ENCODE measurements around the gene KLF16.
"Not testable (repeated sequence)": the region's sequence is repeated elsewhere in the genome, so short reads cannot be mapped to it uniquely, and the experiment has no call there.

DNA sequence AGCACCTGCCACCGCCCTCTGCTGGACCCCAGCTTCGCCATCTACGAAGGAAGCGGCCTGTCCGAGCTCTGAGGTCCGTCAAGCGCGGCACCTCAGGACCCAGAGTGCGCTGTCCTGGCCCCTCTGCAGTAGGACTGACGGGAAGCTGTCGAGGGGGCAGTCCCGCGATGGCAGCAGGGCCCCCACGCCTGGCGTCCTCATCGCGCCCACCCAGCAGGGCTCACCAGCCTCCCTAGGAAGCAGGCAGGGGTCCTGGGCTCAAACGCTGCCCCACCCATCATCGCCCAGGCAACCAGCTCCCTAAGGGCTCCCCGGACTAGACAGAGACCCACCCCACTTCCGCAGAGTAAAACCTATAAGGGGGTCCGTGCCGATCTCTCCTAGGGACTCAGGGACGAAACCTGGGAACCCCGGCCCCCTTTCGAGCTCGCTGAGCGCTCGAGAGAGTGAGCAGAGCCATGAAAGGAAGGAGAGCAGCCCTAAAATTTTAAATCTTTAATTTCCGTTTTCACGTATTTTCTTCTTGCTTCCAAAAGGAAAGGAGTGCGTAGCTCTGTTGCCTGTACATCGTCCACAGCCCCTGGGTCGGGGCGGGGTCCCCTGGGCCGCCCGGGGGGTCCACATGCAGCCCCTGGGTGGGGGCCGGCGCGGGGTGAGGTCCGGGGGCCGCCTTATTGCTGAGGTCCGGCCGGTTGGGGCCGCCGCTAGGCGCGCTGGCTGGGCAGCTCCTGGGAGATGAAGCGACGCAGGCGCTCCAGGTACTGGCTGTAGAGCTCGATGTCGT lies 13.3 kb upstream of the KLF16 start:
- TF ChIP-seq USF2, IRF1, JUN (CRISPR knock-in tag; IDR thresholded peaks at IDR 0.05): not testable (repeated sequence)
- TF ChIP-seq, protein P1, sequence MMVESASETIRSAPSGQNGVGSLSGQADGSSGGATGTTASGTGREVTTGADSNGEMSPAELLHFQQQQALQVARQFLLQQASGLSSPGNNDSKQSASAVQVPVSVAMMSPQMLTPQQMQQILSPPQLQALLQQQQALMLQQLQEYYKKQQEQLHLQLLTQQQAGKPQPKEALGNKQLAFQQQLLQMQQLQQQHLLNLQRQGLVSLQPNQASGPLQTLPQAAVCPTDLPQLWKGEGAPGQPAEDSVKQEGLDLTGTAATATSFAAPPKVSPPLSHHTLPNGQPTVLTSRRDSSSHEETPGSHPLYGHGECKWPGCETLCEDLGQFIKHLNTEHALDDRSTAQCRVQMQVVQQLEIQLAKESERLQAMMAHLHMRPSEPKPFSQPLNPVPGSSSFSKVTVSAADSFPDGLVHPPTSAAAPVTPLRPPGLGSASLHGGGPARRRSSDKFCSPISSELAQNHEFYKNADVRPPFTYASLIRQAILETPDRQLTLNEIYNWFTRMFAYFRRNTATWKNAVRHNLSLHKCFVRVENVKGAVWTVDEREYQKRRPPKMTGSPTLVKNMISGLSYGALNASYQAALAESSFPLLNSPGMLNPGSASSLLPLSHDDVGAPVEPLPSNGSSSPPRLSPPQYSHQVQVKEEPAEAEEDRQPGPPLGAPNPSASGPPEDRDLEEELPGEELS (CRISPR knock-in tag; IDR thresholded peaks at IDR 0.05) = not testable (repeated sequence)

All from WTC11 (cell line).